AG10803 (cell line): ENCODE measurements around the gene C3orf22.
"Not testable (repeated sequence)": the region's sequence is repeated elsewhere in the genome, so short reads cannot be mapped to it uniquely, and the experiment has no call there.

ENCODE experiments used
- DNase-seq: peaks from one replicate; pipeline ENCODE4 v3.0.0; 2010; ENCODE audit warnings: low read depth
- H3K4me3 ChIP-seq: 2 replicates; pipeline ENCODE4 v1.5.1; 2011; ENCODE audit warnings: mild to moderate bottlenecking, low read length, control low read depth
- CTCF ChIP-seq: conservative IDR thresholded peaks from 2 replicates; pipeline ENCODE4 v1.5.1; 2011; ENCODE audit warnings: mild to moderate bottlenecking, low read length, control low read depth, inconsistent platforms

Gene C3orf22

DNA sequence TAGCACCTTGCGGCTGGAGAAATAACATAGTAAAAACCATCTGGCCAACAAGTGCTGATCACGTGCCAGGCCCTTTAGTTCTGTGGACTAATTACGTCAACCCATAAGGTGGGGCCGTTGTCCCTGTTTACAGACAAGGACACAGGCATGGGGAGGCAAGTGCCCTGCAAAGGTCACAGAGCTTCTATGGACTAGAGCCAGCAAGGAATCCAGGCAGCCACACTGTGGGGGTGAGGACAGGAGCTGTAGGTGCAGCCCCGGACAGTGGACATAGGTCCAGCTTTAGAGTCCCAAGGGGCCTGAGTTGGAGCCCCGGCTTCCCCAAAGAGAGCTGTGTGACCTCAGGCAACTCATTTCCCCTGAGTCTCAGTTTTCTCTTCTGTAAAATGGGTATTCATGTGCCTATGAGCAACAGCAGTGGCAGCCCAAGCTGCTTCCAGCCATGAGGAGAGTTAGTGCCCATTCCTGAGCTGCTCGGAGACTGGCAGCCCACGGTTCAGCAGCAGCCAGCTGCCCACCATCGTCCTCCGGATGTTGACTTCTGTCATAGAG lies 20.9 kb downstream of the C3orf22 start:
- H3K4me3 ChIP-seq = no peak overlapping the region
- DNase-seq = peak; percentile 11
- TF ChIP-seq CTCF = no peak

- no peak overlapping the region for H3K4me3 ChIP-seq
- no peak for TF ChIP-seq CTCF
- no peak for DNase-seq
Observed at GRCh38 chr3:126537116-126537729, 21.5 kb downstream of the C3orf22 start.

DNA sequence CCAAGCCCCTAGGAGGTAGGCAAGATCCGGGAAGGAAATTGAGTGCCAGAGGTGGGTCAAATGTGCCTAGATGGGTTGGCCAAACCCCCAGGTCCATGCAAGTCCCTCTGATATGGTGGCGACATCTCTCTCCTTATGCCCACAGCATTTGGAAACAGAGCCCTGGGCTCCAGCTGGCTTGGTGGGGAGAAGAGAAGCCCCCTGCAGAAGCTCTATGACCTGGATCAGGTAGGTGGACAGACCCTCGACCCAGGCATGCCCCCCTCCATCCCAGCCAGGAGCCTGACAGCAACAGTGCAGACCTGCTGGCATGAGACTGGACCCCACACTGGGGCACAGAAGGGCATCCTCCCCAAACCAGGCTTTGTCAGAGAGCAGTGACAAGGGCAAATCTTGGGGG lies 22.6 kb downstream of the C3orf22 start:
- no peak overlapping the region for H3K4me3 ChIP-seq
- no peak for TF ChIP-seq CTCF
- no peak for DNase-seq

DNA sequence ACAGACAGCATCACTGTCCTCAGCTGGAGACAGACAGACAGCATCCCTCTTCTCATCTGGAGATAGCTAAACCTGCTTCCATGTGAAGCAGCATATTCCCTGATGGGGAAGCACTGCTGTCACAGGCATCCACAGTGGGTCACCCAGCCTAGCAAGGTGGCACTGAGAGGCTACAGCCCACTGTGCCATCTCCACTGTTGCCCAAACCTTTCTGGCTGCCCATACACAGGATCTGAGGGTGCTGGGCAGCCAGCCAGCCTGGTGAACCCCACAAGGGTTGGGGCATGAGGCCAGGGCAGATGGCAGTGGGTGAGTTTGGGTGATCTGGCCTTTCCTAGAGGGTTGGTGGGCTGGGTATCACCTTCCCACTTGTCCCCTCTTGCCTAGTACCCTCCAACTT lies 23.1 kb downstream of the C3orf22 start:
- H3K4me3 ChIP-seq = no peak overlapping the region
- TF ChIP-seq CTCF = no peak
- DNase-seq = no peak

GRCh38 chr3:126534716-126535115 lies 24.0 kb downstream of the C3orf22 start:
- not testable (repeated sequence) for H3K4me3 ChIP-seq, DNase-seq

- no peak for DNase-seq
- no peak for TF ChIP-seq CTCF
- H3K4me3 ChIP-seq = no peak overlapping the region
Observed at GRCh38 chr3:126533506-126533905, 25.2 kb downstream of the C3orf22 start.

GRCh38 chr3:126531051-126531330 lies 27.7 kb downstream of the C3orf22 start:
- H3K4me3 ChIP-seq = no peak overlapping the region
- no peak for DNase-seq
- TF ChIP-seq CTCF = no peak
